ENCODE results near the gene PGM2.
"Not testable (repeated sequence)": the region's sequence is repeated elsewhere in the genome, so short reads cannot be mapped to it uniquely, and the experiment has no call there.

PGM2 gene

DNA sequence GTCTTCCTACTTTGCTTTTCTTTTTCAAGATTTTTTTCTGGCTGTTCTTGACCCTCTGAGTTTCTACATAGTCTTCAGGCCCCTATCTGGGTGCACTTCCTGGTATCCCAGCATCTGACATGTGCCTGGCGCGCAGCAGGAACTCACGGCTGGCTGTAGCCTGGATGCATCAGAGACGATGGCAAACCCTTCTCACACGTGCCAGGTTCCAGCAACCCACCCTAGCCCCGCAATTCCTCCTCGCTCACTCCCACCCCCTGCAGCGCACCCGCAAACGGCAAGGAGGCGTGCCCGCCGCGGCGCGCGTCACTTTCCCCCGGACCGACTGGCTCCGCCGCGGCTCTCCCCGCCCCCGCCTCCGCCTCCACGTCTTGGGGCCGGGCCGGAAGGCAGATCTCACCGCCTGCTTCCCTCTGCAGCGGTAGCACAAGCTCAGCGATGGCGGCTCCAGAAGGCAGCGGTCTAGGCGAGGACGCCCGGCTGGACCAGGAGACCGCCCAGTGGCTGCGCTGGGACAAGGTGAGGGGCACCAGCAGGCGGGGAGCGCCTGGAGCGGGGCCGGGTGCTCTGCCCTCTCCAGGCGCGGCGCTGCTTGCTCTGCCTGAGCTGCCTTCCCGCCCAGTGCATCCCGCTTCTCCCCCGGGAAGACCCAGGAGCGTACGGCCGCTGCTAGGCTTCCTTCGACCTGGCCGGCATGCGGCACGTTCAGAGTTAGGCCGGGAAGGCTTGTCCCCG, at the start of gene PGM2:
PGM2 (plus strand) TSS at position 392 of the 735 bp plus-strand sequence; CDS start at position 439, 47 bp downstream.
- DNase-seq = peak; percentile 93 to 94

DNA sequence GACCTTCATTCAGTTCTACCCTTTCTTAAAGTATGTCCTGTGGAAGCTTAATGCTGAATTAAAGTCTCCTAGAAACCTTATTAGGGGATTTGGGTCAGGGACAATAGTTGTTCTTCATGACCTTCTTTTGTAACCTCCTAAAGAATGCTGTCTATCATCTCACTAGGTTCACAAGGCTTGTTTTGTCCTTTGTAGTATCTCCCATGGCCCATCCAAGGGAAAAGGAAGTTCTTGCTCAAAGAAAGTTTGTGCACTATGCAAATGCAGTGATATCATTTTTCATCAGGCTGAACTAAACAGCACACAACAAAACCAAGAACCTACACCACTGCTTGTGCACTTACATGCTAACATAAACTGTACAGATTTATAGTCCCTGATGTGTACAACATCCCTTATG, 46.6 kb upstream of the PGM2 start:
- no peak for DNase-seq

DNA sequence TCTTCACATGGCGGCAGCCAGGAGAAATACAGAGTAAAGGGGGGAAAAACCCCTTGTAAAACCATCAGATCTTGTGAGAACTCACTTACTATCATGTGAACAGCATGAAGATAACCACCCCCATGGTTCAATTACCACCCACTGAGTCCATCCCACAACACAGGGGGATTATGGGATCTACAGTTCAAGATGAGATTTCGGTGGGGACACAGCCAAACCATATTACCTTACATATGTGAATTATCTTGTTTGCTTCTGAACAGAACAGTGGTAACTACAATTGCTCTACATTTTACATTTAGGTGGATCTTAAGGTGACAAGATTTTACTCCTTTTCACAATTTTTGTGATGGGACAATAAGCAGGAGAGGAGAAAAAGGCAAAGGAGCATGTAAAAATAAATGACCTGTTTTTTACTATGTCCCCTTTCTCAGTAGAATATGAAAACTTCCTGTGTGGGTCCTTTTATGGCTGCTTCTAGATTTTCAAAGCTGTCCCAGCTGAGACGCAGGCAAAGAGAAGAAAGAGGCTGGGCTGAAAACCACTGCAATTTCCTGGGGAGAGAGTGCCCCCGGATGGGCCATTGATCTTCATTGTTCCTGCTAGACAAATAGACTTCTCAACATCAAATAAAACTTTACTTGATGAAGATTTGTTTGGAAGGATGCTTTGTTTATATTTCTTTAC, 45.9 kb upstream of the PGM2 start:
- DNase-seq = no peak

DNA sequence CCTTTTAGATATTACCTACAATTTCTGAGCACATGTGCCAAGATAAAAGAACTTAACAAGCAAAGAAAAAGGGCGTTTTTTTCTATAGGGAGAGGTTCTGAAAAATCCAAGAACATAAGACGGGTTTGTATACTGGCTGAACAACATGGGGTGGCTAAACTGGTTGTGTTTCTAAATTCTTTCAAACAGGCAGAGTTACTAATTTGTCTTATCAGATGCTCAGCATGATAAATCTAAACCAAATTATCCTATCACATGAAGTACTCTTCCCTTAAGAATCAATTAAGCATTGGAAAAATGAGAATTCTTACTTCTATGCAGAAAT, 45.4 kb upstream of the PGM2 start:
- DNase-seq = no peak

DNA sequence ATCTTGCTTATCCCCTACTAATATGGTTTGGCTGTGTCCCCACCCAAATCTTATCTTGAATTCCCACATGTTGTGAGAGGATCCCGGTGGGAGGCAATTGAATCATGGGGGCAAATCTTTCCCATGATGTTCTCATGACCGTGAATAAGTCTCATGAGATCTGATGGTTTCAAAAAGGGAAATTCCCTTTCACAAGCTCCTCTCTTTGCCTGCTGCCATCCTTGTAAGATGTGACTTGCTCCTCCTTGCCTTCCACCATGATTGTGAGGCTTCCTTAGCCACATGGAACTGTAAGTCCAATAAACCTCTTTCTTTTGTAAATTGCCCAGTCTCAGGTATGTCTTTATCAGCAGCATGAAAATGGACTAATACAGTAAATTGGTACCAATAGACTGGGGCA, 40.2 kb upstream of the PGM2 start:
- not testable (repeated sequence) for DNase-seq

DNA sequence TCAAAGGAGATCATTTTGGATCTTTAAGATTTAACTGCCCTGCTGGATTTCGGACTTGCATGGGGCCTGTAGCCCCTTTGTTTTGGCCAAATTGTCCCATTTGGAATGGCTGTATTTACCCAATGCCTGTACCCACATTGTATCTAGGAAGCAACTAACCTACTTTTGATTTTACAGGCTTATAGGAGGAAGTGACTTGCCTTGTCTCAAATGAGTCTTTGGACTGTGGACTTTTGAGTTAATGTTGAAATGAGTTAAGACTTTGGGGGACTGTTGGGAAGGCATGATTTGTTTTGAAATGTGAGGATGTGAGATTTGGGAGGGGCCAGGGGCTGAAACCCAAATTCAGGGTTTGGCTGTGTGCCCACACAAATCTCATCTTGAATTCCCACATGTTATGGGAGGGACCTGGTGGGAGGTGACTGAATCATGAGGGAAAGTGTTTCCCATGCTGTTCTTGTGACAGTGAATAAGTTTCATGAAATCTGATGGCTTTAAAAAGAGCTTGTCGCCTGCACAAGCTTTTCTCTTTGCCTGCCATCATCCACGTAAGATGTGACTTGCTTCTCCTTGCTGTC, 38.5 kb upstream of the PGM2 start:
- not testable (repeated sequence) for DNase-seq

DNA sequence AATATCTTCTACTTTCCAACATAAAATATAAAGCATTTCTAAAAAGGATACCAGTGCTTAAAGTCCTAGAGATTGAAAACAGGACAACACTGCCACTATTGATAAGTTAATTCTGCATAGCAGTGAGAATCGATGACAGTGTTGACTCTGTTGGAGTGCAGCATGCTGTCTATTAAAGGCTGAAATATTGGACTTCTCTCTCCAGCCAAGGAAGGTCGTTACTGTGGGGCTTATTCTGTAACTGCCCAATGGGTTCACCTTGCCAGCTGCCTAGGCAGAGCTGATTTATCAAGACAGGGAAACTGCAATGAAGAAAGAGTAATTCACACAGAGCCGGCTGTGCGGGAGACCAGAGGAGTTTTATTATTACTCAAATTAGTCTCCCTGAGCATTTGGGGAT, 37.7 kb upstream of the PGM2 start:
- DNase-seq = no peak

DNA sequence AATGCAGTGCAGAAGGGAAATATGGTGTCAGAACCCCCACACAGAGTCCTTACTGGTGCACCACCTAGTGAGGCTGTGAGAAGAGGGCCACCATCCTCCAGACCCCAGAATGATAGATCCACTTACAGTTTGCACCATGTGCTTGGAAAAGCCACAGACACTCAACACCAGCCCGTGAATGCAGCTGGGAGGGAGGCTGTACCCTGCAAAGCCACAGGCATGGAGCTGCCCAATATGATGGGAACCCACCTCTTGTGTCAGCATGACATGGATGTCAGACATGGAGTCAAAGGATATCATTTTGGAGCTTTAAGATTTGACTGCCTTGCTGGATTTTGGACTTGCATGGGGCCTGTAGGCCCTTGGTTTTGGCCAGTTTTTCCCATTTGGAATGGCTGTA, 34.2 kb upstream of the PGM2 start:
- DNase-seq = no peak

DNA sequence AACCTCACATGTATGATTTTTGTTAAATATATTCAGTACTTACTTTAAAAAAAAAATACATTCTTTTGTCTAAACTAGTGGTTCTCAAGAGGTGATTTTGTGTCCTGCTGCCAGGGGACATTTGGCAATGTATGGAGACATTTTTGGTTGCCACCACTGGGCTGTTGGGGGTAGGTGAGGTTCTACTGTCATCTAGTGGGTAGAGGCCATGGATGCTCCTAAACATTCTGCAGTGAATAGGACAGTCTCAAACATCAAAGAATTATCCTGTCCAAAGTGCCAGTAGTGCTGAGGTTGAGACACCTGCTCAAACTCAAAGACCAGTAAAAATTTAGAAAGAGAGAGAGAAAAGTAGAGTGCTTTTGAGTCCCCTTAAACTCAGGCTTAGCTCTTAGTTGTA, 32.9 kb upstream of the PGM2 start:
- peak; percentile 23 to 29 for DNase-seq

DNA sequence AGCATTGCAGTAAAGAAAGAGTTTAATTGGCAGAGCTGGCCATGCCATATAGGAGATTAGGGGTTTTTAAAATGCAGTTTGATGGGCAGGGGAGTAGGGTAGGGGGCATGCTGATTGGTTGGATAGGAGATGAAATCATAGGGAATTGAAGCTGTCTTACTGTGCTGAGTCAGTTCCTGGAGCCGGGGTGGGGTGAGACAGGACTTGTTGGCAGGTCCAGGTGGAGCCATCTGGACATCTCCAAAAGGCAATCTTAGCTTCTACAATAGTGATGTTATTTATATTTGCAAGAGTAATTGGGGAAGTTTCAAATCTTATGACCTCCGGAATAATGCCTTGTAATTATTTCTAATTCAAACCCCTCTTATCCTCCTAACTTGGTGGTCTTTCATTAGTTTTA, 32.4 kb upstream of the PGM2 start:
- DNase-seq = no peak

DNA sequence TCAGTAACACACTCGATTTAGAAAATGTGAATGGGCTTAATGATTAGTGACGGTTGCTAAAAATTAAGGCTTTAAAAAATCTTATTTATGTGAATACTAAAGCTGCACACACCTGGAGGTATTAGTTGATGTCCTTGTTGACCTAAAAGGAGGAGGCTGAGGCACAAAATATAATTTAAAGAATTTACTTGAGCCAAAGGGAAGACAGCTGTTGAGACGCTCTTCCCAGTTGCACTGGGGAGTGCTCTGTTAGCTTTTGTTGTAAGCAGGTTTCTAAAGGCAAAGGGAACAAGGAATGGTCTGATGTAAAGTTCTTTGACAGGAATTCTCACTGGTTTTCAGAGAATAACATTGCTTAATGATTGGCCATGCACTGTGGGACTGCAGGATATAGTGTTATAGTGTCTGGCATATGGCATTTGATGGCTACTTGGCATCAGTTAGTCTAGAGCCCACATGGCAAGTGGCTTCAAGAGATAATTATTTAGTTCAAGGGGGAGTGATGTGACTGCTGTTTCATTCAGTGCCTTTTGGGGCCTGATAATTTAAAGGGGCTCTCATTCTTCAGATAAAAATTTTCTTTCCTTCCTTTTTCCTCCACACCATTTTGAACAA, 30.8 kb upstream of the PGM2 start:
- no peak for DNase-seq

DNA sequence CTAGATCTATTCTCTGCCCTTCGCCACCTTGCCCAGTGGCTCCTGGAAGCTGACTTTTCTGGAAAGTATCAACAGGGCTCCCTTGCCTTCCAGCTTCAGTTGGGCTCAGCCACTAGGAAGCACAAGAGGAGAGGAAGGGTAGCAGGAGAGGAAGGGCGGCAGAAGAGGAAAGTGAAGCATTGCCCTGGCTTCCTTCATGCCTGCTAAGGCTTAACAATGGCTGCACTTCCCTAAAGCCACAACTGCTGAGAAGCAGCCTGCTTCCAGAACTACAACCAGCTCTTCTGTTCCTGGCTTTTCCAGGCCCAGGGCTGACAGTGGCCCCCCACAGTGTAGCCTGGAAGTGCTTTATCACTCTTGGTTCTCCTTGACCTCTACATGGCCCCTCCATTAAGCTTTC, 29.1 kb upstream of the PGM2 start:
- DNase-seq = no peak

DNA sequence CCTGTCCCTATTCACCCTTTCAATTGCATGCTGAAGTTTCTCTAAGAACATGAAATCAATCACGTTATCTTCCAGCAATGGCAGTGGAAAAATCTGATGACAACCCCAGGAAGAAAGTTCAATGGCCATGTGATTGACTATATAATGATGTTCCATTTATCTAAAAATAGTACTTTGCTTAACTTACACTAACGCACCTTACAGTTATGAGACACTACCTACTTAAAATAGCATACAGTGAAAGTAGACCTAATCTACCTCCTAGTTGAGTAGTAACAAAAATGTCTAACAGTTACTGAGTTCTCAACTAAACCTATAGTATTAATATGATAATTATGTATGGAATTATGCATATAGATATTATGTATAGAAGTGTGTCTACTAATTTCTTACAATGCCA, 28.6 kb upstream of the PGM2 start:
- no peak for DNase-seq

DNA sequence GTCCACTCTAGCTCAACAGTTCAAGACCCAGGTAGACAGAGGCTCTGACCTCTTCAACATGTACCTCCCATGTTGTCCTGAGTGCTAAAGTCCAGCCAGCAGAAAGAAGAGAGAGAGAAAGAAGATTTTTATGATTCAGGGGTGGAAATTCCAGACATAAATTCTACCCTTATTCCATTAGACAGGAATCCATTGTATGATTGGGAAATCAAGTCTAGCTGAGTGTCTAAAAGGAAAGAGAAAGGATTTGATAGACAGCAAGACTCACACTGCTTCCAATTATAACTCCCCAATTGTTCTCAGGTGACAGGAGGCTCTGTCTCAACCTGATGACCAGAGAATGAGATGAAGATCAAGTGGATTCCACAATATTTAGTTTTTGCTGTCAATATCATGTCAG, 27.9 kb upstream of the PGM2 start:
- no peak for DNase-seq

DNA sequence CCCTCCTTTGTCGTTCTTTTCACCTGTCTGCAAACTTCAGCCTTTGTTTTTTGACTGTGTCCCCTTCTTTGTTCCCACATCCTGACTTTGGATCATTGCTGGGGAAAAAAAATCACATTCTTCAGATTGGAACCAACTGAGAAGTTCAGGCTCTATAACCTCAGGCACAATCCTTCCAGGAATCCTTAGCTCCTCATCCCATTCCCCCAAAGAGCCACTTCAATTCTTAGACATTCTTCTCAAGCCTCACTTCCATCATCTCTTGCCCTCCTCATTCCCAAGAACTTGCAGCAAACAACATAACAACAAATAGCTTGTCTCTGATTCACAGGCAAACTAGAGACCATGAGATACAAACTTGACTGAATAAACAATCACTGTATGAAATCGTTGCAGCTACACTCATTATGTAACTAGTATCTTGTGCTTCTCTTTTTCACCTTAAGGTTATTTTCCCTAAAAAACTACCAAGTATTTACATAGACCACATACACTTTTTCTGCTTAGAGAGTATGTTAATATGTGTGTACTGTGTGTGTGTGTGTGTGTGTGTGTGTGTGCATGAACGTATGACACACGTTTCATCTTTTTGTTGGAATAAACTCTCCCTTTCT, 26.4 kb upstream of the PGM2 start:
- no peak for DNase-seq

DNA sequence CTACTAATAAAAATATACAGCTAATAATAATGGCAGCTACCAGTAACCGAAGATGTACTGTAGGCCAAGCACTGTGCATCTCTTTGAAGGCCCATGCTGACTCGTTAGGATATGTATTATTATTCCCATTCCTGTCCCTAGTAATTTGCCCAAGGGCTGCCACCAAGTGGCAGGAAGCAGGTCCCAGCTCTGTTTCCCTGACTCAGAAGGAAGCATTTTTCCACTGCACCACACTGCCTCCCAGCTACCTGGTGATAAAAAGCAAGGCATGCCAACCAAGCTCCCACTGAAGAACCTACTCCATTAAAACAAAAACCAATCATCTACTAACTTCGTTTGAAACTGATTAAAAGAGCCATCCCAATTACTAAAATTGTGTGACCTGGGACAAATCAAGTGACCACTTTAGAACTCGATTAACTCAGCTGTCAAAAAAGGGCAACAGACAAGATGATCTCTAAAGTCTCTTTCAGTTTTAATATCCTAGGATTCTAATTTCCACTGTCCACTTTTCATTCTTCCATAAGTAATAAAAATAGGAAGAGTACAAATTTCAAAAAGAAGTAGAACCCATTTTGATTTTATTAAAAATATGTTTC, 24.3 kb upstream of the PGM2 start:
- DNase-seq = peak; percentile 88 to 95

DNA sequence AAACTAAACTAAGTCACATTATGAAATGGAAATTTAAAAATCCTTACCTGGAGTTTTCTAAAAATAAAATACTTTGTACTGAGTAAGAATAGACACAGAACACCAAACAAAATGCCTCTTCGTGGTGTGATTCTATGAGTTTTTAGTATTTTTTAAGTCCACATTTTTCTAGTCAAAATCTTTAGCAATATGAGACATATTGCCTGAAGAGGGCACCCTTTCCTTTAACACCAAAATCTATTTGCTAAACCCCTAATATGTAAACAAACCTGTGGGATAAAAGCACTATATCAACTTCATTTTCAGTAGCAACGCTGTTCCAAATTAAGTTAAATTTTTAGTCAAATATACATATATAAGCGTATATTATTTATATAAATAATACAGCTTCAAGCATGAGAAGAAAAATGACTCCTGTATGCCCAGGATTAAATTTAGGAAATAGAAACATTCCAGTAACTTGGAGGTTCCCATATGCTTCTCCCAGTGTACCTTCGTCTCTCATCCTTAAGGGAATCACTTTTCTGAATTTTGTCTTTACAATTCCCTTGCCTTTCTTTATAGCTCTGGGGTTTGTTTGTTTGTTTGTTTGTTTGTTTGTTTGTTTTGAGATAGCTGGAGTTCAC, 23.0 kb upstream of the PGM2 start:
- DNase-seq = peak; percentile 42 to 70

DNA sequence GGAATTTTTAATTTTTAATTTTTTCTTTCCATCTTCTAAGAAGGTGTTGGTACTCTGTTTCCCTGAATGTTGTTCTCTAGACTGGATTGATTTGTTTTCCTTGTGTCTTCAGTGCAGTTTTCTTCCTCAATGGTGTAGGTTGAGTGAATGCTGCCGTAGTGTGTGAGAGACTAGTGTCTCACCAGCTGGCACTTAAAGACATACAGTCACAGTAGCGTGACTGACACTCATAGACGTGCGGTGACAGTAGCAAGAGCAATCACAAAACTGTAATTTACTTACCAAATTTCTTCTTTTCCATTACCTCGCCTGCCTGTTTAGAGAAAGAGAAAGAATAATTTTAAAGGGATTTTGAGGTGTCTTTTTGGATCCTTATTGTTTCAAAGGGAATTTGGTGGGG, 21.4 kb upstream of the PGM2 start:
- DNase-seq = no peak

DNA sequence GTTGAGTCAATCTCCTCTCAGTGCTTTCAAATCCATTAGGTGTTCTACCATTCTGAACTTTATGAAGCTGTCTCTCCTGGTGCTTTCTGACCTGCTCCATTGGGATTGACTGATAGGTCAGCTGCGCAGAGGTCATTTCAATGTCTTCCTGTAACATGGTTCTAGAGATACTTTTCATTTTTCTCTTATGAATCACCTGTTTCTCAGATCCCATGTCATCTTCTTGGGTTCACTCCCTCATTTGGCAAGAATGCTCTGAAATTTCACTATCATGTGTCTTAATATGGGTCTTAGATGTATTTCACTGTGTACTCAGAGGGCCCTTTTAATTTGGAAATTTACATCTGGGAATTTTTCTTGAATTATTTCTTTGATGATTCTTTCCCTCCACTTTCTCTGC, 13.8 kb upstream of the PGM2 start:
- DNase-seq = no peak

DNA sequence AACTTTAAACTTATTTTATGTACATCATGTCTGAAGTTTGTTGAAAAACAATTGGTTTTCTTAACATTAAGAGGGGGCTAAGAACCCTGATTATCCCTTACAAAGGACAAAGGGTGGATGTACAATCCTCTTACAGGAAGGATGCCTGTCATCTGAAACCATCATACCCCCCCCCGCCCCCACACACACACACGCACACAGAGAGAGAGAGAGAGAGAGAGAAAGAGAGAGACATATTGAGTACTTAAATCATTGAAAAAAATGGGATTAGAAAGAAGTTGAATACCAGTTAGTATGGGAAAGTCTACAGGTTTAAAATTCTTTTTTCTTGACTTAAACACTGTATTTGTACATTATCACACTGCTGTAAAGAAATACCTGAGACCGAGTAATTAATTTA, 10.9 kb upstream of the PGM2 start:
- DNase-seq = no peak

DNA sequence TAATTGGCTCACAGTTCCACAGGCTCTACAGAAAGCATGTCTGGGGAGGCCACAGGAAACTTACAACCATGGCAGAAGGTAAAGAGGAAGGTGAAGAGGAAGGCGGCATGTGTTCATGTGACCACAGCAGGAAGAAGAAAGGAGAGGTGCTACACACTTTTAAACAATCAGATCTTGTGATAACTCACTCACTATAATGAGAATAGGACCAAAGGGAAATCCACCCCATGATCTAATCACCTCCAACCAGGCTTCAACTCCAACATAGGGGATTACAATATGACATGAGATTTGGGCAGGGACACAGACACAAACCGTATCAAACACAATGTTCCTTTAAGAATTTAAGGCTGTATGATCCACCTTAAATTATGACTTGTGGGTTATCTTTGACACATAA, 10.5 kb upstream of the PGM2 start:
- DNase-seq = no peak

DNA sequence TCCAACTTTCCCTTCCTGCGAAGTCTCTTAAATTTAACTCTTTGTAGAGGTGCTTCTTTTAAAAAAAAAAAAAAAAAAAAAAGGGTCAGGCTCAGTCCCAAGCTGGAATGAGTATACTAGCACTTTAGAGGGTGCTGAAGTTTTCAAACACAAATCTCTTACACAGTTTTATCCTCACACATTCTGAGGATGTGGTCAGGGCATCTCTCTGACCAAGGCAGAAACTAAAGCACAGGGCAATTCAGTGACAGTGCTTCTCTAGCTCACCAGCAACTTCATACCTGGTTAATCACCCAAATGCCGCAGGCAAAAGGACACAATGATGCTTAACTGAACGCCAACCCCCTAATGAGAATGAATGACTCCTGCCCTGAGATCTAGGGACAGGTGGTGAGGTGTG, 9.8 kb upstream of the PGM2 start:
- DNase-seq = no peak

DNA sequence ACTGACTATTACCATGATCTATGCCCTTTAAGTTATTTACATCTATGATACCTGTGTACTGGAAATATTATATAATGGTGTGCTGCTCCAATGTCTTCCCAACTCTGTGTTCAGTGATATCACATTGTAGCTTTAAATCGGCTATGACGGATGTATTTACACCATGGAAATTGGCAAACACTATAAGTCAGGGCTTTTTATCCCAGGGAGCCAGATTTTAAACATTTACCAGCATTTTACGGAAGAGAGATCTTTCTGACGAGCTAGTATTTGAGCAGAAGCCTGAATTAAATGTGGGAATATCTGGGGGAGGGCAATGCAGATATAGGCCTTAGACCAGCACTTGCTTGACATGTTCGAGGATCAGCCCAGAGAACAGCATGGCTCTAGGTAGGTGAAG, 7.7 kb upstream of the PGM2 start:
- DNase-seq = no peak
